Neuron (in vitro differentiated cells): ENCODE measurements around the gene HMCN1.
"Not testable (repeated sequence)": the region's sequence is repeated elsewhere in the genome, so short reads cannot be mapped to it uniquely, and the experiment has no call there.

ENCODE experiments used
- H2AFZ ChIP-seq: one replicate; pipeline ENCODE4 v1.6.1; 2013; ENCODE audit warnings: low read depth, mild to moderate bottlenecking, inconsistent platforms, low read length, moderate library complexity
- H3K27me3 ChIP-seq: one replicate; pipeline ENCODE4 v1.6.1; 2013; ENCODE audit warnings: low read length; ENCODE audit not compliant: insufficient read depth
- H3K36me3 ChIP-seq: one replicate; pipeline ENCODE4 v1.6.1; 2013; ENCODE audit warnings: low read length; ENCODE audit not compliant: insufficient read depth
- H3K4me1 ChIP-seq: one replicate; pipeline ENCODE4 v1.6.1; 2013; ENCODE audit warnings: low read length; ENCODE audit not compliant: insufficient read depth
- H3K4me3 ChIP-seq: 2 replicates; pipeline ENCODE4 v1.5.1; 2013; ENCODE audit warnings: mild to moderate bottlenecking, low read length, moderate library complexity
- H3K9me3 ChIP-seq: one replicate; pipeline ENCODE4 v1.6.1; 2013; ENCODE audit warnings: low read length

The HMCN1 gene

DNA sequence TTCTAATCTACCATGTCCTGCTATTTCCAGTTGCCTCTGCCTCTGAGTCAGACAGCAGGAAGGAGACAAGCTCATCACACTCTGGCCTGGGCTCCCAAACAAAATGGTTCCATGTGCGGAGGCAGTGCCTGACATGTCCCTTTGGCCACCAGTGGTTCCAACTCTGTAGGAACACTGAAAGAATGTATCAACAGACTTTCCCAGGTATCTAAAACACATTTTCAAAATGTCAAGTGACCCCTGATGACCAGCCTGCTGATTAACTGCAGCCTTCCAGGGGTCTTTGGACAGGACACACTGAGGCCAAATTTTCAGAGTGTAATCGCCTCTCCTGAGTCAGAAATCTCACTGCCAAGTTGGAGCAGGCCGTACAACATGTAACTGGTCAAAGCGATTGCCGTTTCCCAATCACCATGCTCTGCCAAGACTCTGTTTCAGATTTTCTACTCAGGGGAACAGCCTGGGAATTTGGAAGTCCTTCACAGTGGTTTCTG is 468.1 kb downstream of the HMCN1 start:
- H2AFZ ChIP-seq = no peak overlapping the region
- peaks cover 2% of the 10 kb centered on the region for H3K27me3 ChIP-seq
- peaks cover 3% of the 10 kb centered on the region for H3K4me1 ChIP-seq
- no peak overlapping the region for H3K4me3 ChIP-seq
- no peaks in the 10 kb centered on the region for H3K9me3 ChIP-seq
- H3K36me3 ChIP-seq = no peaks in the 10 kb centered on the region

DNA sequence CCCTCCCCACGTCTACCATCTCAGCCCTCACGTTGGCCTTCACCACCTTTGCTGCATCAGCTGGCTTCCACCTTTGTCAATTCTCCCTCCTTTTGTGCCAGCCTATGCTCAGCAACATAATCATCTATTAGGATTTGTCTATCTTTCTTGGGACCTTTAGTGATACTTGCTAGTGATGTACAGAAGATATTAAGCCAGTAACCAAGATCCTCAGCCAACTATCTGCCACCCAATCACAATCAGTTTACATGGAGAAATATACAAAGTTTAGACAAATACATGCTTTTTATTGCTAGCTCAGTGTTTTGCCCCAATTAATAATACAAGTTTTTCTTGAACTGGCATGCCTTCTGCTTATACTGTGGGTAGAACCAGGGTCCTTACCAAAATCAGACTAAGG is 468.6 kb downstream of the HMCN1 start:
- H3K27me3 ChIP-seq = peaks cover 2% of the 10 kb centered on the region
- H3K4me3 ChIP-seq = no peak overlapping the region
- no peaks in the 10 kb centered on the region for H3K36me3 ChIP-seq
- no peak overlapping the region for H2AFZ ChIP-seq
- peaks cover 3% of the 10 kb centered on the region for H3K4me1 ChIP-seq
- H3K9me3 ChIP-seq = no peaks in the 10 kb centered on the region

DNA sequence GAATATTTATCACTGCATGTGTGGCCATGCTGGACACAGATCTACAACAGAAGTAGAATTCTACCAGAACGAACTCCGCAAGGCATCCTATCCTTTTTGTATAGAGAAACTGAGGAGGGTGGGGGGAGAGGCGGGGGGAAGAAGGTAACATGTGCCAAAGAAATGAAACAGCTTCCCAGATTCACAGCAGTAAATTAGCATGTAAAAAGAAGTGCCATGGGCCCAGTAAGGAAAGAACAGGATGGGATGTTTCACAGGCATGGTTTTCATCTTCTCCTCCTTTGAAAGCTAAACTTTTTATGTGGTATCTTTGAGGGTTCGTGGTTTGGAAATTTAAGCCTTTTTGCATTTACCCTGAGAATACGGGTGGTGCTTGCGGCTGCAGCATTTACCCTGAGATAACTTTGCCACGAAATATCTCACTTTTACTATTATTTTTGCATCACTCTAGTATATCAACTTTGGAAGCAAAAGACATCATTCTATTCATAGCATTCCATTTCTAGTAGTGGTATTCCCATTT is 471.9 kb downstream of the HMCN1 start:
- Histone ChIP-seq H3K27me3 (no peaks in the 10 kb centered on the region), H2AFZ (no peak overlapping the region), H3K4me1 (peaks cover 3% of the 10 kb centered on the region), H3K9me3 (no peaks in the 10 kb centered on the region), H3K4me3 (no peak overlapping the region), H3K36me3 (no peaks in the 10 kb centered on the region)

DNA sequence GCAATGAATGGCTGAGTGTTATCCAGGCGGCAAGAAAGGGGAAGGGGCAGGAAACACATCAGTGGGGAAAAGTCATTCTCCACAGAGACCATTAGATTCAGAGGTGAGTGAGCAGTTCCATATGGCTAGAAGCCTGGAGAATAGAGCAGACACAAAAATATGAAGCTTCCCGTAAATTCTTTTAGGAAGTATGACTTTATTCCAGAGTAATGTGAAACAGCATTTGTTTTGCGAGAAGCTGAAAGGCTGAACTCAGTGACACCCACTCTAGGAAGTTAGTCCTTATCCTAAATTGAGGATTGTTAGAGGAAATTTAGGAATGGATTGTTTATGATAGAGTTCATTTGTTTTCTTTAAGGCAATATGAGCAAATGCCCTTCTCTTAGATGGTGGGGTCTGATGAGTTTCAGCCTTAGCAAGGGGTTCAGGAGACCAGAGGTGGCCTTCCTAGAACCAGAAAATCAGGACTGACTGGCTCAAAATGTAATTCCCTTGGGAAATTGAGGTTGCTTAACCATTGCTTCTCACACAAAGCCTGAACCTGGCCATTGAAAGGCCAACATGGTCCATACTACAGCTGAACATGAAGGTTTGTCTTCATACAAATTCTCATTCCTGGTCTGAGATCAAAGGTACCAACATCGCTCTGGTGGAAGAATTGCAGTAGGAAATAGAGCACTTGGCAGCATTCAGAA is 473.3 kb downstream of the HMCN1 start:
- no peaks in the 10 kb centered on the region for H3K9me3 ChIP-seq
- no peak overlapping the region for H2AFZ ChIP-seq
- H3K36me3 ChIP-seq = no peaks in the 10 kb centered on the region
- no peaks in the 10 kb centered on the region for H3K27me3 ChIP-seq
- no peak overlapping the region for H3K4me3 ChIP-seq
- peaks cover 3% of the 10 kb centered on the region for H3K4me1 ChIP-seq

DNA sequence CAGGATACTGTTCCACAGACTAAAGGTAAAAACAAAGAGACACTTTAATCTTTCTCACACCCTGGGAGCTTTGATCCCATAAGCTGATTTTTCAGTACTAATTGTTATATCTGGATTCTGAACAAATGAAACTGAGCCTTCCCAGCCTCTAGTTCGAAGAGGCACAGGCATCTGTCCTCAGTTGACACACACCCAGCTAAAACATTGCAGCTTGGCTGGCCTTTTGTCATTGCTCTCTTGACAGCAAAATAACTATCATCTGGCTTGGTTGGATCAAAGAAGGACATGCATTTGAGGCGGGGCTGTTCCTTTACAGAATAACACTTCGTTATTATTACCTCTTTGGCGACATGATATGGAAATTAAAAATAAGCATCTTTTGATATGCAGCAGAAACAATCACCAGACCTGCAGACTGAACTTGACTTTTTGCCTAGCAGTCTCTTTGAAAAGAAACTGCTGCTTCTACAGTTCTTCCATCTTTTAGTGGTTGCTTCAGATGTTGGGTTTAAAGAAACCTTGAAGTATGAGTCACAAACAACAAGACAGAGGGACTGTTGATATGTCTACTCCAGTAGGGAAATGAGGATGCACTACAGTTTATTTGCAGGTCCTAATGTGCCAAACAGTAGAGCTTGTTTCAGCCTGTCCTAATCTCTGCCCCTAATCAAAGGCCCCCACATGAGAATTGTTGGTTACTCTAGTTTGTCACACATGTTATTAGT is 474.4 kb downstream of the HMCN1 start:
- H3K4me3 ChIP-seq = no peak overlapping the region
- no peaks in the 10 kb centered on the region for H3K9me3 ChIP-seq
- H2AFZ ChIP-seq = no peak overlapping the region
- no peaks in the 10 kb centered on the region for H3K36me3 ChIP-seq
- H3K4me1 ChIP-seq = peaks cover 3% of the 10 kb centered on the region
- H3K27me3 ChIP-seq = no peaks in the 10 kb centered on the region

DNA sequence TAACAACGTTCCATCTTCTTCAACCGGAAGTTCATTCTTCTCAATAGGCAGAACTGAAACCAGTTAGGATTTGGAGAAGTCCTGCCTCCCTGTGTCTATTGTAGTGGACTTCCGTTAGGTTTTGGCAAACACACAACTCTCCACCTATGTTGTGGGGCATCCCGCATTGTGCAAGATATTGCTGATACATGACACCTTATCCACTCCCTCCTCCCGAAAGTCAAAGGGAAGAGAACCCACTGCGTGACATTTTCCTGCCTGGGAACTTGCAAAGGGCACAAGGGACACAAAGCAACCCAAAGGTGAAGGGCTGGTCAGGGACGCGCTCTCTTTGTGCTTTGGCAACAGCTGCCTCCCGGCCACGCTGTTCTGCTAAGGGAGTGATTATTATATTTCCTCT is 476.1 kb downstream of the HMCN1 start:
- Histone ChIP-seq H2AFZ (no peak overlapping the region), H3K36me3 (no peaks in the 10 kb centered on the region), H3K4me1 (peaks cover 3% of the 10 kb centered on the region), H3K27me3 (no peaks in the 10 kb centered on the region), H3K4me3 (no peak overlapping the region), H3K9me3 (no peaks in the 10 kb centered on the region)

DNA sequence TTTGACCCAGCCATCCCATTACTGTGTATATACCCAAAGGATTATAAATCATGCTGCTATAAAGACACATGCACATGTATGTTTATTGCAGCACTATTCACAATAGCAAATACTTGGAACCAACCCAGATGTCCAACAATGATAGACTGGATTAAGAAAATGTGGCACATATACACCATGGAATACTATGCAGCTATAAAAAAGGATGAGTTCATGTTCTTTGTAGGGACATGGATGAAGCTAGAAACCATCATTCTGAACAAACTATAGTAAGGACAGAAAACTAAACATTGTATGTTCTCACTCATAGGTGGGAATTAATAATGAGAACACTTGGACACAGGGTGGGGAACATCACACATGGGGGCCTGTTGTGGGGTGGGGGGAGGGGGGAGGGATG is 477.4 kb downstream of the HMCN1 start:
- H2AFZ ChIP-seq, H3K9me3 ChIP-seq, H3K27me3 ChIP-seq, H3K4me1 ChIP-seq, H3K36me3 ChIP-seq, H3K4me3 ChIP-seq: not testable (repeated sequence)

DNA sequence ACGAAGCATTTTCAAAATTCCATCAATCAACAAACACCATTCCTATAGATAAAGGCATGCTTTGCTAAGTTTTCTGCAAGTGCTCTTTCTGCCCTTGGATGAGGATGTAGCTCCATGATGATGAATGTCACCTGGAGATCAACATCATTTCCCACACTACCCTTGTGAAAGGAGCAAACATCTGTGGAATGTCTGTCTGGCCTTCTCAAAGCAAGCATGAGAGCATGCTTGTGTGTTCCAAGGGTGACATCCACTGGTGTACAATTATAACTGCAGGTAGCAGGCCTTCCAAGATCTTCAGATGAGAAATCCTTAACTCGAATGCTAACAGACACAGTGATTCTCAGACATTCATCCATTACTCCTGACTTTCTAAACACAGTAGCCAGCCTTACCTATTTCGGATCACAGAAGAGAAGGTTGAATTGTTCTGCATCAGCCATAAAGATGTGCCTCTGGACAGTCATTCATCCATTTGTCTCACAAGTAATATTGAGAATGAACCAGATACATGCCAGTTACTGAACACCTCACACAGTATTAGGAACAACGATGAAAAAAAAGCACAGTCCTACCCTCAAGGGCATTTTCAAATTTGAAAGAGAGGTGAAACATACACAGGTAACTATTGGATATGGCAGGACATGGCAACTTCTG is 478.5 kb downstream of the HMCN1 start:
- Histone ChIP-seq H3K4me3 (no peak overlapping the region), H3K4me1 (no peaks in the 10 kb centered on the region), H2AFZ (no peak overlapping the region), H3K9me3 (no peaks in the 10 kb centered on the region), H3K36me3 (no peaks in the 10 kb centered on the region), H3K27me3 (no peaks in the 10 kb centered on the region)

DNA sequence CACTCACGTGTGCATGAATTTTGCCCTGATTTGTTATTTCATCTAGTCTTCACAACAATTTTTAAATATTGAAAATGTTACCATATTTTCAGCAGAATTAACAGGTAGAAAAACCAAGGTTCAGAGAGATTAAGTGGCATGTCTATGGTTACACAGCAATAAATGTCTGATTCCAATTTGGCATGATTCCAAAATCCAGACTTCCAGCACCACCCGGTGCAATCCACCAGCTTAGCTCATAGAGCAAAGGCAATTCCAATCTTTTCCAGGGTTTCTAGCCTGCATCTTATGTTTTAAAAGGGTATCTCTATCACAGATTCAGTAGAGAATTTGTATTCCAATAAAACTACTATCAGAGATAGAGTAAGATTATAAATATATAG is 479.0 kb downstream of the HMCN1 start:
- no peaks in the 10 kb centered on the region for H3K4me1 ChIP-seq
- H3K27me3 ChIP-seq = no peaks in the 10 kb centered on the region
- H3K9me3 ChIP-seq = no peaks in the 10 kb centered on the region
- no peak overlapping the region for H3K4me3 ChIP-seq
- no peak overlapping the region for H2AFZ ChIP-seq
- H3K36me3 ChIP-seq = no peaks in the 10 kb centered on the region

DNA sequence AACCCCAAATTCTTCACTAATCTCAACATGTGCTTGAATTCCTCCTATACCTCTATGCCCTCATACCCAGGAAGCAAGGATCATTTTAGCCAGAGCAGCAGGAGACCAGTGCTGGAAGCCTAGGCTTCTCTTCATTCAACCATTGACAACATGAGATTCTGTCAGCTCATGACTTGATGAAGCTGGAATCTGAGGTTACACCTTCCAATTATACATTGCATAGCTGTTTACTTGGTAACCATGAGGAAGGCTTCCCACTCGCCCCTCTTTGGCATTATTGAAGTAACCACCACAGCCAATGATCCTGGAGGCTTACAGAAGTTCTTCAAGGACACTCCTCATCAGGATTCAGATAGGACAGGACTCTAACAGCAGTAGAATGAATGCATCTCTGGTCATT is 480.6 kb downstream of the HMCN1 start:
- H3K9me3 ChIP-seq = no peaks in the 10 kb centered on the region
- H3K4me1 ChIP-seq = no peaks in the 10 kb centered on the region
- no peak overlapping the region for H3K4me3 ChIP-seq
- H3K36me3 ChIP-seq = no peaks in the 10 kb centered on the region
- no peak overlapping the region for H2AFZ ChIP-seq
- H3K27me3 ChIP-seq = no peaks in the 10 kb centered on the region

DNA sequence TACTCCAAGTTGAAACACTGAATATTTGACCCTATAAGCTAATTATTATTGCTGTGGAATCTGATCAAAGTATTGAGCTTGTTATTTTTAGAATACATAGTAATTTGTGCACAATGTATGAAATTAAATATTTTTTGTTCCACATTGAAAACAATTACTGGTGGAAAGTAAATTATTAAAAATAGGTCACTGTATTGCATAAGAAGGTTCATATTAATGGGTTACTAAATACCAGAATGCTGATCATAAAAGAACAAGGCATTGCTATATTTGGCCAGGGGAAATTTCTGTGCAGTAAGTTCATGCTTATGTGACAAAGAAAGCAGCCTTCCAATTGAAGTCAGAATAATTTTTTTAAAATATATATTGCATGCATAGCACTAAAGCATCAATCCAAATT is 481.4 kb downstream of the HMCN1 start:
- Histone ChIP-seq H3K4me1 (no peaks in the 10 kb centered on the region), H3K27me3 (no peaks in the 10 kb centered on the region), H3K4me3 (no peak overlapping the region), H3K36me3 (no peaks in the 10 kb centered on the region), H3K9me3 (no peaks in the 10 kb centered on the region), H2AFZ (no peak overlapping the region)

DNA sequence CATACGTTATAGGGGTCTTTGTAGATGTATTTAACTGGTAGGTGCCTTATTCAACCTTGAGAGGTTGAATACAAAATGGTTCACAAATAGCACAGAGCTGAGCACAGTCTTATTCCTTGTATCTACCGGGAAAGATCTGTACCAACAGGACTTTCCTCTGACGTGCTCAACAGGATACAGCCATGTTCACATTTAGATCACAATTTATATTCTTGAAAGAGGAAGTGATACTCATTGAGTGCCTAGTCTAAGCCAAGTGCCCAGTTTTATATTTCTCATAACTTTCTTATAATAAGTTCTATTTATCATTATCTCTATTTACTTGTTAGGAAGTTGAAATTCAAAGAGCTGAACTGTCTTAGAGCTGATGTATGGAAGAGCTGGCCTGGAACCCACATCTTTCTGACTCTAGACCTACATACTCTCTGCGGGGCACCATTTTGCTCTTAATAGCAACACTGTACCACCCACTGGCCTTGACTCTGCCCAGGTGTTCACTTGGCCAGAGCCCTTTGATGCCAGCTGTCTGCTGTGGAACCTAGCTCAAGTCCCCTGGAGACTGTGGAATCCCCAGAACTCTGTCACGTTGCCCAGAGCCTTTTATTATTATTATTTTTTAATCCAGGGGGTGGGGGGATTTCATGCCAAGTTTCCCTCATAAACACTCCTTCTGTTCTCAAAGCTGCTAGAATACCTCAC is 484.6 kb downstream of the HMCN1 start:
- Histone ChIP-seq H3K27me3 (no peaks in the 10 kb centered on the region), H3K4me3 (no peak overlapping the region), H3K9me3 (no peaks in the 10 kb centered on the region), H3K4me1 (no peaks in the 10 kb centered on the region), H3K36me3 (no peaks in the 10 kb centered on the region), H2AFZ (no peak overlapping the region)

DNA sequence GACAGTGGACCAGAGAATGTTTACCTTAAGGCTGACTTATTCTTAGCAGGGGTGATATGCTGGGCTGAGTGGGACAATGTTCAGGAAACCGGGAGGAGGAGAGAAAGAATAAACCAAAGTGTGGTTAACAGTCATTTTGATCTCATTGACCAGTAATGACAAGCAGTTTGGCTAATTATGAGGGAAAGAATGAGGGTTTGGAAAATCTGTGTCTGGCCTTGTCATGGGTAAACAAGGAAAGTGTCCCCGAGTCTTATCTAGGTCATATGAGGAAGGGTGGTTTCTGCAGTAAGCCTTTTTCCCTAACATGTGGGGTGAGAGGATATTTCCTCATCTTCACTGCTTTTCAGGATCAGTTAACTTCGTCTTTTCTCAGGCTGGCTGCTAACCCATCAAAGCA is 485.9 kb downstream of the HMCN1 start:
- Histone ChIP-seq H3K4me3 (no peak overlapping the region), H3K4me1 (no peaks in the 10 kb centered on the region), H2AFZ (no peak overlapping the region), H3K27me3 (no peaks in the 10 kb centered on the region), H3K36me3 (no peaks in the 10 kb centered on the region), H3K9me3 (no peaks in the 10 kb centered on the region)
